Measurements from ENCODE around the gene TRPV4.

The TRPV4 gene

DNA sequence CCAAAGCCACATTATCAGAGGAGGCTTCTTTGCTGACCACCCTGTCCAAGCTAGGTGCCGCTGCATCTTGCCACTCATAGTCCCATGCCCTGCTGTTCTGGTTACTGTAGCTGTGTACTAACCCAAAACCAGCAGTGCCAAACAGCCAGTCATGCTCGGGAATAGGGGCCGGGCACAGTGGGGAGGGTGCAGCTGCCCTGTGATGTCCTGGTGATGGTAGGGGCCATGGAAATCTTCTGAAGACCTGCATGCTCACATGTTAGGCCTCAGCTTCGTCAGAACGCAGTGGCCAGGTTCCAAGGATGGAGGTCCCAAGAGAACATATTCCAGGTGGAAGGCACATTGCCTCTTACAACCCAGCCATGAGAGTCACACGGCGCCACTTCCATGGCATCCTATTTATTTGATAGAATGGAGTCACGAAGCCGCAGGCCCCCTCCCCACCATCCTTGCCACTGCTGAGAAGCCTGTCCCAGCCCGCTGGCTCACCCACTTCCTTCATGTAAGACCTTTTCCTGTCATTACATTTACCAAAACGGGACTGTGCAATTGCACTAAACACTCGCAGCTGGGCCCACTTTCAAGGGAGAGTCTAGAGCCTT, 71.0 kb downstream of the TRPV4 start:
- TF ChIP-seq, protein P1, sequence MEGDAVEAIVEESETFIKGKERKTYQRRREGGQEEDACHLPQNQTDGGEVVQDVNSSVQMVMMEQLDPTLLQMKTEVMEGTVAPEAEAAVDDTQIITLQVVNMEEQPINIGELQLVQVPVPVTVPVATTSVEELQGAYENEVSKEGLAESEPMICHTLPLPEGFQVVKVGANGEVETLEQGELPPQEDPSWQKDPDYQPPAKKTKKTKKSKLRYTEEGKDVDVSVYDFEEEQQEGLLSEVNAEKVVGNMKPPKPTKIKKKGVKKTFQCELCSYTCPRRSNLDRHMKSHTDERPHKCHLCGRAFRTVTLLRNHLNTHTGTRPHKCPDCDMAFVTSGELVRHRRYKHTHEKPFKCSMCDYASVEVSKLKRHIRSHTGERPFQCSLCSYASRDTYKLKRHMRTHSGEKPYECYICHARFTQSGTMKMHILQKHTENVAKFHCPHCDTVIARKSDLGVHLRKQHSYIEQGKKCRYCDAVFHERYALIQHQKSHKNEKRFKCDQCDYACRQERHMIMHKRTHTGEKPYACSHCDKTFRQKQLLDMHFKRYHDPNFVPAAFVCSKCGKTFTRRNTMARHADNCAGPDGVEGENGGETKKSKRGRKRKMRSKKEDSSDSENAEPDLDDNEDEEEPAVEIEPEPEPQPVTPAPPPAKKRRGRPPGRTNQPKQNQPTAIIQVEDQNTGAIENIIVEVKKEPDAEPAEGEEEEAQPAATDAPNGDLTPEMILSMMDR (conservative IDR thresholded peaks at IDR 0.05; ENCODE audit: control insufficient read depth, insufficient read depth, low read depth, low read length), result no peak
- no peak for DNase-seq (ENCODE audit: low read depth)
- no peak overlapping the region for H3K4me3 ChIP-seq (ENCODE audit: control insufficient read depth, low read depth, low read length)

DNA sequence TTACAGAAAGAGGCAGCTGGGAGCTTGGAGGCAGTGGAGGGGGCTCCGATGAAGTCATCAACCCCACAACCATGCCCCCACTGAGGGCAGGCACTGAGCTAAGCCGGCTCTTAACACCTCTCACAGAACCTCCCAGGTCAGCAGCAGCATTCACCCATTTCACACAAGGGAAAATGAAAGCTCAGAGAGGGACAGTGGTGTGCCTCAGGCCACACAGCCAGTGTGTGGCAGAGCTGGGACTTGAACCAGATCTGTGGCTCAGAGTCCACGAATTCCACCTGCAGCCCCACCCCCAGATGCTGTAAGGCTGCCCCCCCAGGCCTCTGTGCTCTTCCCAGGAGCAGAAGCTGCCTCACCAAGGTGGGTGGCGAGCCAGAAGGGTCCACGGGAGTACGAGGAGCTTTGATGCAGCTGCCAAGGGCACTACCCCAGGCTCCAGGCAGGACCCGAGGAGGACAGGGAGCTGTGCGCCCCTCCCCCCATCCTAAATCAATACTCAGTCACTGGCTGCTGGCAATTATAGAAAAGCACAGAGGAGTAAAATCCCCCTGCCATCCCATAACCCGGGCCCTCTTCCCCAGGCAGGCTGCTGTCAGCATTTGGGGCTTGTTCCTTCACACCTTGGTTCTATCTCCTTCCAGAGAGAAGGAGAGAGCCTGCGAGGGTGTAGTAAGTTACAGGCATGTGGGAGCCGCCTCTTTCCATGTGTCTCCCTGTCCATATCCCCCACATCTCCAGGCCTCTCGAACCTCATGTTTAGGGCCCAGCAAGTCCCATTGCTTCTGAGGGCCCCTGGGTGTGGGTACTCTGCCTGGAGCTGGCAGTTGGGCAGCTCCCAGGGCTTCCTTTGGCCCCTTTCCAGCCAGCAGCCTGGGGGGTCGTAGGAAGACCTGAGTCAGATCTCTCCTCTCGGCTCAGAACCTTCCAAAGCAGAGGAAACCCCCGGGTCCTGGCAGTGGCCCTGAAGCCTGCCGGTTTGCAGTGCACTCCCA, 72.0 kb downstream of the TRPV4 start:
- no peak for DNase-seq (ENCODE audit: low read depth)
- TF ChIP-seq, protein P1 (conservative IDR thresholded peaks at IDR 0.05; ENCODE audit: control insufficient read depth, insufficient read depth, low read depth, low read length), result no peak
- H3K4me3 ChIP-seq (ENCODE audit: control insufficient read depth, low read depth, low read length), result no peak overlapping the region

DNA sequence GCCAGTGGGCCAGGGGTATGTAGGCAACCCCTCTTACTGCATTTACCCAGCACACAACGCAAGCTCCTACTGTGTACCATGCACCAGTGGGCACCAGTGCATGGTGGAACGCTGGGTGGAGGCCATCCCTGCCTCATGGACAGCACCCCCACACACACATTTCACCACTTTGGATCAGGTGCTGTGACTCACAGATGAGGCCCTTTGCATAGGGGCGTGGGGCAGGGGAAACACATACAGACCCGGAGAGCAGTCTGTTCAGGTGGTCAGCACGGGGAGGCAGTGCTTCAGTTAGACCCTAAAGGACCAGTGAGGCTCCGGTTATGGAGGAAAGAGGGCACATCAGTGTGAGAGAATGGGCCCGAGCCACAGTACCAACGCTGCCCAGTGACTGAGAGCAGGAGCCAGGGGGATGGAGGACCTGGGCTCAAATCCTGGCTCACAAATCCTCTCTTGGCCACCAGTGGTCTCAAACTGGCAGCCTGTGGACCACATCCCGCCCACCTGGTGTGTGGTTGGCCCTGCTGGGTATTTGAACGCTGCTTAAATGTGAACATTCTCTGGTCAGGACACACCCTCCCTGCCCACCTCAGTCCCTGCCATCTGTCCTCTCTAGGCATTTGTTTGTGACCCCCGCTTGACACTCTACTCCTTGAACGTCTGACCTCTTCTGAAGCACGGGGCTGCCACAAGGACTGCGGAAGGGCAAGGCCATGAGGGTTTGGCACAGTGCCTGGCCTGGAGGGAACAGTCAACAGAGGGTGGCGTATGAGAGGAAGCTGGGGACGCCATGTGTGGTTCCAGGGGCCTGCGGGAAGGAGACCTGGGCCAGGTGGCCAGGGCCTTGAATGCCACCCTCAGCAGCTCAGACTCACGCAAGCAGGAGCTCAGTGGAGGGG, 72.9 kb downstream of the TRPV4 start:
- DNase-seq (ENCODE audit: low read depth), result no peak
- H3K4me3 ChIP-seq (ENCODE audit: control insufficient read depth, low read depth, low read length), result no peak overlapping the region
- TF ChIP-seq, protein P1 (conservative IDR thresholded peaks at IDR 0.05; ENCODE audit: control insufficient read depth, insufficient read depth, low read depth, low read length), result no peak

DNA sequence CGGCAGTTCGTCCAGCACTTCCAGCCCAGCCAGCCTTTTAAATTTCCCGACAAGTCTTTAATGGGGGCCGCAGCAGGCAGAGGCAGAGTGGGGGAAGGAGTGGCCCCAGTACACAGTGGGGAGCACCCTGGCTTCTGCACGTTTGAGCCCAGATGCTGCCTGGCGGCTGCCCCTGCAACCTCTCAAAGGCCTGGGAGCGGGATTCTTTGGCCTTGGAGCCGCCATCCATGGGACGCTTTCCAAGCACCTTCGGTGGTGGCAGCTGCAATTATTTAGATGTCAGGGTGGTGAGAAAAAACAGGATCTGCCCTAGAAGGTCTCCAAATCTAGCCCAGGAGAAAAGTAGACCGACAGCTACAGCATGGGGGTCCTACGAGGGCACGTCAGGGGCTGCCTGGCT, 73.6 kb downstream of the TRPV4 start:
- TF ChIP-seq, protein P1 (conservative IDR thresholded peaks at IDR 0.05; ENCODE audit: control insufficient read depth, insufficient read depth, low read depth, low read length), result no peak
- no peak for DNase-seq (ENCODE audit: low read depth)
- no peak overlapping the region for H3K4me3 ChIP-seq (ENCODE audit: control insufficient read depth, low read depth, low read length)

DNA sequence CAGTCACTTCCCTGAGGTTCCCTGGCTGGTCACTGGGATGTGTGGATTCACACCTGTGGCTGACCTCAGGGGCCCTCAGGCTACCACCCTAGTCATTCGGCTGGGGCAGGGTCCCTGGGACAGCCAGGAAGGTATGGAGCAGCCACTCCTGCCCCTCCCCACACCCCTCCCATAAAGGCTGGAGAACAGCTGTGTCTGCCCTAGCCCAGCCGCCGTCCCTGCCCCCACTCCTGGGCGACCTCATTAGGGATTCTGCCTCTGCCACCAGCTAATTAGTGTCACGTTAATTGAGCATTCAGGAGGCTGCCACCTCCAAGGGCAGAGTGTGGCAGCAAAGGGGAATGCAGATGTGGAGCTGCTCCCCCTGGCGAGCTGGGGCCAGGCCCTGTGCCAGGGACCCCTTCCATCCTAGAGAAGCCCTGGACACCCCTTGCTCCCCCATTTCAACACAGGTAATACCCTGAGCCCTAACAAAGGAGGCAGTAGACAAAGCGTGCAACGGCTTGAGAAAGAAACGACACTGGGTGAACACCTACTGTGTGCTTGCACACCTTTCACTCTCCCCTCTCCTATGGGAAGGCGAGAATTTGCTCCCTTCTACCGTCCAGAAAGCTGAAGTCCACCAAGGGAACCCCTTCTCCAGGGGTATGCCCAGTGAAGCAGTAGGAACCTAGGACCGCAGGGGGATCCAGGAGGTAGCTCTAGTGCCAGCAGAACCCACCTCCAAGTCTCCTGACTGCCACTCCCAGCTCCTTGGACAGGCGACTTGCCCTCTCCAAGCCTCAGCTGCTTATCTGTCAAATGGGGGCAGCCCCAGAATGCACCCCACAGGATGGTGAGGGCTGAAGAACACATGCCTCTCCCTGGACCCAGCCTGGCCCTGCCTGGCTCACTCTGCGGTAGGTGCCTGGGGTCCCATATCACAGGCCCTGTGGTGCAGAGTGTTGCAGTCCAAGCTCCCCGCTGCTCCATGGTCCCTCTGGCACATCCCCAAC, 74.5 kb downstream of the TRPV4 start:
- TF ChIP-seq, protein P1 (conservative IDR thresholded peaks at IDR 0.05; ENCODE audit: control insufficient read depth, insufficient read depth, low read depth, low read length), result no peak
- no peak for DNase-seq (ENCODE audit: low read depth)
- H3K4me3 ChIP-seq (ENCODE audit: control insufficient read depth, low read depth, low read length), result no peak overlapping the region
